T-helper 2 cell treated with Interferon-gamma antibody and Interleukin-4, amounts not matched to agents 100 ng/mL and 5 ng/mL, for 36 hours (primary cell): ENCODE data around the gene NFKBIL1. TPM values are rescaled to one million over a fixed set of nuclear protein-coding genes. Genes with fewer than 3 reads are reported as not detected.
"Not testable (repeated sequence)": the region's sequence is repeated elsewhere in the genome, so short reads cannot be mapped to it uniquely, and the experiment has no call there.

ENCODE experiments used
- intact Hi-C: fragments of 100-400 bp; cut with micrococcal nuclease; formaldehyde crosslinking; loops from one replicate; pipeline ENCODE4 v1.15.1; 2023
- total RNA-seq: library from RNA; stranded (reverse); gene quantifications from 2 replicates; pipeline ENCODE4 v1.2.3, GENCODE V29; 2022

NFKBIL1 gene
- total RNA-seq, 1 donor from 2014 or later: 16.3 TPM

DNA sequence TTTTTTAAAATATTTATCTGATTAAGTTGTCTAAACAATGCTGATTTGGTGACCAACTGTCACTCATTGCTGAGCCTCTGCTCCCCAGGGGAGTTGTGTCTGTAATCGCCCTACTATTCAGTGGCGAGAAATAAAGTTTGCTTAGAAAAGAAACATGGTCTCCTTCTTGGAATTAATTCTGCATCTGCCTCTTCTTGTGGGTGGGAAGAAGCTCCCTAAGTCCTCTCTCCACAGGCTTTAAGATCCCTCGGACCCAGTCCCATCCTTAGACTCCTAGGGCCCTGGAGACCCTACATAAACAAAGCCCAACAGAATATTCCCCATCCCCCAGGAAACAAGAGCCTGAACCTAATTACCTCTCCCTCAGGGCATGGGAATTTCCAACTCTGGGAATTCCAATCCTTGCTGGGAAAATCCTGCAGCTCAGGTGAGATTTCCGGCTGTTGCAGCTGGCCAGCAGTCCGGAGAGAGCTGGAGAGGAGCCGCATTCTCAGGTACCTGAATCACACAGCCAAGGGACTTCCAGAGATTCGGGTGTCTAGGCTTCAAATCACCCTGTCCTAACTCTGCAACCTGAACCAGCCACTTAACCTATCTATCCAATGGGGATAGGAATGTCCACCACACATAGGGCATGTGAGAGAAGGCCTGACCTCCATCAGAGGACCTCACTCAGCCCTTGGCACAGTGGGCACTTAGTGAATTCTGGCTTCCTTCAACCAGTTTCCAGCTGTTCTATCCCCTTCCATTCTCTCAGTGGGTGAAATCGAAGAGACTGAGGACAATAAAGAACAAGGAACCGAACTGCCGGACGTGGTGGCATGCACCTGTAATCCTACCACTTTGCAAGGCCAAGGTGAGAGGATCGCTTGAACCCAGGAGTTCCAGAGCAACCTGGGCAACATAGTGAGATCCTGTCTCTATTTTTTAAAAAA, 31.0 kb downstream of the NFKBIL1 start:
- intact Hi-C loops: no loop called here

DNA sequence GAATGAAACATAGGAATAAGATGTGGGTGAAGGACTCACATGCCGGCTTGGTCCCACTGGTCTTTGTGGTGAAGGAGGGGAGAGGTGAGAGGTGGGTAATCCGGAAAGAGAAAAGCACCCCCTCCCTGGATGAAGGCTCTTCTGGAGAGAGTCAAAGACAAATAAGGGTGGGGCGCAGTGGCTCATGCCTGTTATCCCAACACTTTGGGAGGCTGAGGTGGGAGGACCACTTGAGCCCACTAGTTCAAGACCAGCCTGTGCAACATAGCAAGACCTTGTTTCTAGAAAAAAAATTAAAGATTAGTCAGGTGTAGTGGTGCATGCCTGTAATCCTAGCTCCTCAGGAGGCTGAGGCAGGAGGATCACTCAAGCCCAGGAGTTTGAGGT, 31.7 kb downstream of the NFKBIL1 start:
- intact Hi-C loops: no loop called here

DNA sequence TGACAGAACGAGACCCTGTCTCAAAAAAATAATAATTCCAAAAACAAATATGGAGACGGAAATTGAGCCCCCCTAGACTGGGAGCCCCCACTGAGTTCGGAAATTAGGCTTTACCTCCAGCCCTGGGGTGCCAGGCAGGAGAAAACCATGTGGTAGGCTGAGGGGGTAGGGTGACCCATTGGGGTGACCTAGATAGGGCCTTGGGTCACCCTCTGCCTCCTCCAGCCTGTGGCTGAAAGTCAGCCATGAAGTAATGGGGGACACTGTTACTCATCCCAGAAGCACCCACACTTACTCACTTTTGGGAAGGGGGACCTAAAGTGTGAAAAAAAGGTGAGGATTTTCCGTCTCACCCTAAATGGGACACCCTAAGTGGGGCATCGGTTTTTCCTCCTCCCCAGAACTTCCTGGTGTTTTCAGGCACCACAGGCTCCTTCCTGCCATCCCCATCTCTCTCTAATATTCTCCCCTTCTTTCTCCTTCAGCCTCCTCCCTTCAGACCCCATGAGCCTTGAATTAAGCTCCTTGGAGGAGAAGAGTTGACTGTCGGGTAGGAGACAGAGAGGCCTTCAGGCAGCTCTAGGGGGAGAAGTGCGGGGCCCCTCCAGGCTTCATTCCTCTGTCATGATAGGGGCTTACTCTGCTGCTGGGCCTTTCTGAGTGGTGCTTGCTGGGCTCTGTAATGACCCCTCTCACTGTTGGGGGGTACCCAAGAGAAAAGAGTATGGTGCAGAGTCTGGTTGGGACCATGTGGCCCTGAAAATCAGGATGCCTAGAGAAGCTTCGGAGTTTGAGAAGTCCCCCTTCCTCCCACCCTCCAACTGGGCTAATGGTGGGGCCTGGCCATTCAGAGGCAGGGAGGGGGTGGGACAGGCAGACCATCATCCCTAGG, 32.4 kb downstream of the NFKBIL1 start:
- intact Hi-C loops: loop anchor here (1.0 to 5.0 kb wide), 2 partner anchors 32 to 87 kb away; partner anchors contain the start of gene NFKBIL1

DNA sequence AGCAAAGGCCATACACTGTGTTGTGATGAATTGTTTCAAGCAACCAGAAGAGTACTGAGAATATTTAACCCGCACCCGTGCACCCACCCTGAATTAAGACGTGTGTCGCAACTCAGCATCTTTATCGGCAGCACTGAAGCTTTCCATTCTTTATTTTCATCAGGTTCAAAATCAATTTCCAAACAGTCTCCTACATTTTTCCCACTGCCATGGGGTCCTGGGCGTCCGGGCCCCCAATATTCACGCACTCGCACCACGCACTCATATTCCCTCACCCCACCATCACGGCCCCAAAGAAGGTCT, 33.0 kb downstream of the NFKBIL1 start:
- intact Hi-C loops: loop anchor here (1.0 to 5.0 kb wide), 2 partner anchors 33 to 88 kb away; partner anchors contain the start of gene NFKBIL1

DNA sequence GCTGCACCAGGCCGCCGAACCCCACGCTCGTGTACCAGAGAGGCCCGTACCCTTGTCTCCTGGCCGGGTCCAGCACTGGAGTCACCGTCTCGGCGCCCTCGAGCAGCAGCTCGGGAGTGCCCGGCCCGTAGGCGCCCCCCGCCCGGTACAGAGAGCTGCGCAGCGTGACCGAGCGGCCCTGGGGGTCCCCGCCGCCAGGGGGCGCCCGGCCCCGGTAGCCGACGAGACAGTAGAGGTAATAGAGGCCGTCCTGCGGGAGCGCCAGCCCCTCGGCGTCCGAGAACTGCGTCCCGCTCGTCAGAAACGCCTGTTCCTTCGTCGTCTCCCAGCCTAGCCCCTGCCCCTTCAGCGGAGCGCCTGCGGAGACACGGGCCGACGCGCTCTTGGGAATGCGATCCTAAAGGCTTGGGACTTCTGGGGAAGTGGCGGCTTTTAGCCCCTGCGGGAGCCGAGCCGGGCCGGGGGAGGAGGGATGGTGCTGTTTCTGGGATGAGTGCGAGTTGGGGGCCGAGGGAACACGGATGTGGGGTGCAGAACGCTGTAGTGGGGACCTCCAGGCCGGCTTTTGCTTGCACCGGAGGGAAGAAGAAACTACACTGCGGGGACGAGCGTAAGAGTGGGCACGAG, 33.5 kb downstream of the NFKBIL1 start:
- intact Hi-C loops: loop anchor here (1.0 to 5.0 kb wide), 3 partner anchors 16 to 89 kb away; partner anchors contain the start of gene NFKBIL1

GRCh38 chr6:31581434-31582229, 34.2 kb downstream of the NFKBIL1 start:
- intact Hi-C loops: loop anchor here (1.0 to 5.0 kb wide), 3 partner anchors 13 to 89 kb away; no protein-coding TSS in a partner anchor

- intact Hi-C loops: loop anchor here (2.0 to 5.0 kb wide), 2 partner anchors 13 to 90 kb away; no protein-coding TSS in a partner anchor
Measured at GRCh38 chr6:31582230-31582643, 34.8 kb downstream of the NFKBIL1 start, which contains the start of gene LTB. LTB (minus strand) TSS chr6:31582424; CDS start chr6:31582417, 7 bp downstream.

DNA sequence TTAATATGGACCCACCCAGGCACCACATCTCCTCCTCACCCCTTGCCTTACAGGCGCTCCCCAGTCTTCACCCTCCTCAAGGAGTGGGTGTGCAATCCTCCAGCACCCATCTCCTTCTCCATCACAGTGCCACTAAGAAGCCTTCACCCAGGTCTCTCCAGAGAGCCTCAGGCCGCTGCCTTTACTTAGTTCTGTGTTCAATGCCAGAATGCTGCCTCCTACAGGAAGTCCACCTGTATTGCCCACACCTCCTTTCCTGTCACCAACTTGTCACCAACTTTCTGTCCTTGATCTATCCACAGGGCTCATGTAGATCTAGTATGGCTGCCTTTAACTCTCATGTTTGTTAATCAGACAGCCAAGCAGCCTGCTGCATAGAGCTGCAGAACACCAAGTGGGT, 38.1 kb downstream of the NFKBIL1 start:
- intact Hi-C loops: no loop called here

DNA sequence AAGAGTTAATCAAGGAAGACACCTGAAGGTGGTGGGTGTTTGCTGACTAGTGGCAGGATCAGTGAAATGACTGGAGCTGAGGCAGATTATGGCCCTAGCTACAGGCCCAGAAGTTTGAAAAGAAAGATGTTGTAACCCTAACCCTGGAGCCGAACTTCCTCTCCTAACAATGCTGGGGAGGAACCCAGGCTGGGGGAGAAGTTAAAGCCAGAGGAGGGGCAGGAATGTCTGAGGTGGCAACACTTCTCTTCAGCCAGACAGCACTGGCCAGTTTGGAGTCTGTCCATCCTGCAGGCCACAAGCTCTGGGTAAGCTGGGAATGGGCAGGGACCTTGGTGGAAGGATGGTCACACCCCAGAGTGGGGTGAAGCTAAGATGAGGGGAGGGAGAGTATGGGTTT, 38.6 kb downstream of the NFKBIL1 start, which contains the start of gene LST1:
Gene LST1, plus strand, starts transcription at position 270 of the 400 bp plus-strand sequence. CDS start 1,023 bp downstream, outside the sequence.
- intact Hi-C loops: no loop called here

- intact Hi-C loops: no loop called here
Measured at GRCh38 chr6:31586599-31587281, 39.3 kb downstream of the NFKBIL1 start.

DNA sequence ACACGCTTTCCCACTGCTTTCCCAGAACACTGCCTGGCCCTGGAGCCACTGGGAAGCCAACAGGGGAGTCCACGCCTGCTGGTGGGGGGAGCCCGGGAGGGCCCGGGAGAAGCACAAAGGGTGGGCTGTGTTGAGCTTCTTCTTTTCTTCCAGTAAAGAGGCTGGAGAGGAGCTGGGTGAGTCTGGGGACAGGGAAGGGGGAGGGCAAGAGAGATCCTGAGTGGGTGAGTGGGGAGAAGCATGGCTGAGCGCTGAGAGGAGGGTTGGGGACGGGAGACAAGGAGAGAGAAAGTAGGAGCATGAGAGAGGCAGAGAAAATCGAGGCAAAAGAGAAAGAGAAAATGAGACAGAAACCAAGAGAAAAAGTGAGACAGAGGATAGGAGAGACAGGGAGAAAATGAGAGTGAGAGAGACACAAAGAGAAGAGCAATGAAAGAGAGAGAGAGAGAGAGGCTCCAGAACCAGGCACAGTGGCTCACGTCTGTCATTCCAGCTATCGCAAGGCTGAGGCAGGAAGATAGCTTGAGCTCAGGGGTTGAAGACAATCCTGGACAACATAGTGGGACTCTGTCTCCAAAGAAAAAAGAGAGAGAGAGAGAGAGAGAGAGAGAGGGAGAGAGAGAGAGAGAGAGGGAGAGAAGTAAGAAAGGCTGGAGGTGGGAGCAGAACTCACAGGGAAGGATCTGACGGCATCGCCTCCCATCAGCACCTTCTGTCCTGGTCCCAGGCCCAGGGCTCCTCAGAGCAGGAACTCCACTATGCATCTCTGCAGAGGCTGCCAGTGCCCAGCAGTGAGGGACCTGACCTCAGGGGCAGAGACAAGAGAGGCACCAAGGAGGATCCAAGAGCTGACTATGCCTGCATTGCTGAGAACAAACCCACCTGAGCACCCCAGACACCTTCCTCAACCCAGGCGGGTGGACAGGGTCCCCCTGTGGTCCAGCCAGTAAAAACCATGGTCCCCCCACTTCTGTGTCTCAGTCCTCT, 40.7 kb downstream of the NFKBIL1 start:
- intact Hi-C loops: no loop called here

- intact Hi-C loops: no loop called here
Measured at GRCh38 chr6:31588871-31589650, 41.7 kb downstream of the NFKBIL1 start.

DNA sequence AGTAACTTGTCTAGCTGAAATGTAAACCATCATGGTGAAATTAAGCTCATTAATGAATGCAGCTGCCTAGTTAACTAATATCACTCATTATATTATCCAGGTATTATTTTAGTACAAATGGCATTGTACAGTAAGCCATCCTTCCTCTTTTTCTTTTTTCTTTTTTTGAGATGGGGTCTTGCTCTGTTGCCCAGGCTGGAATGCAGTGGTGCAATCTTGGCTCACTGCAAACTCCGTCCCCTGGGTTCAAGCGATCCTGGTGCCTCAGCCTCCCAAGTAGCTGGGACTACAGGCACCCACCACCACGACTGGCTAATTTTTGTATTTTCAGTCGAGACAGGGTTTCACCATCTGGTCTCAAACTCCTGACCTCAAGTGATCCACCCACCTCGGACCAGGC, 43.3 kb downstream of the NFKBIL1 start:
- intact Hi-C loops: not testable (repeated sequence)

DNA sequence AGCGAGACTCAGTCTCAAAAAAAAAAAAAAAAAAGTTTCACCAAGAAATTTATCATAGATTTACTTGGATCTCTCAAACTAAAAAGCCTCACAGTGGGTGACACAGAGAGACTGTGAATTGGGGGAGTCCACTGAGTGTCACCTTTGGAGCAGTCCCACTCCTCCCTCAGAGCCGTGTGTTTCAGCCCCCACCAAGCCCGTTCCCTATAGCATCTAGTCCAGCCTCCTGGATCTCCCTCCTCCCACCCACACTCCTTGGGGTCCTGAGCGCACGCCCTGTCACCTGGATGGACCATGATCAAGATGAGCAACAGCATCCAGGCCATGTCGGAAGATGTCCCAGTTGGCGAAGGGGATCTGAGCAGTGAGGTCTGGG, 45.0 kb downstream of the NFKBIL1 start:
- intact Hi-C loops: no loop called here

DNA sequence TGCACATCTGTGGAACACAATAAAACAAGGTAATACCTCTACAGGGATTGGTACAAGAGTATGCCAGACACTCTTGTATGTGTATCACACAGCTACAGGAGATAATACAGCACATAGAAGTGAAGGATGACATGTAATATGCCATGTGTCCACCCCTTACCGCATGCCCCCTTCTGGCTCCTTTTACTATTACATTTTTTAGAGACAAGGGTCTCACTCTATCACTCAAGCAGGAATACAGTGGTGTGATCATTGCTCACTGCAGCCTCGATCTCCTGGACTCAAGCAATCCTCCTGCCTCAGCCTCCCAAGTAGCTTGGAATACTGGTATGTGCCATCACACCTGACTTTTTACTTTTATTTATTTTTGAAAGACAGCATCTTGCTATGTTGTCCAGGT, 49.6 kb downstream of the NFKBIL1 start:
- intact Hi-C loops: loop anchor here (1.0 kb wide), 2 partner anchors 16 to 103 kb away; no protein-coding TSS in a partner anchor

DNA sequence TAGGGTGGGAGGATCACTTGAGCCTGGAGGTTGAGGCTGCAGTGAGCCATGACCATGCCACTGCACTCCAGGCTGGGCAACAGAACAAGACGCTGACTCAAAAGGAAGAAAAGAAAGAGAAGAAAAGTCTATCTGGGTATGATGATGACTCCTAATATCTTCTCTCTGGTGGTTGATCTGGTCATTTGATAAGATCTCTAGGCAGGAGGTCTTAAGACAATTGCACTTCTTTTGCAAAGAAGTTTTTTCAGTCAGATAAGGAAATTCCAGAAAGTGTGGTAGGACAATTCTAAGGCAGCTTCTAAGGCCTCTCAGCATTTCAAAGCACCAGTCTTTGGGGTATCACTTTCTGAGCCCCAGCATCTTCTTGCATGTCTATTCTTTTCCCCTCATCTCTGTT, 59.9 kb downstream of the NFKBIL1 start:
- intact Hi-C loops: no loop called here
